Bone marrow (tissue), 2 donors: ENCODE measurements around the gene SLC26A1.
A peak's percentile ranks its signal among the peaks of the same experiment; 100 is the strongest.
"Not testable (repeated sequence)": the region's sequence is repeated elsewhere in the genome, so short reads cannot be mapped to it uniquely, and the experiment has no call there.

Experiments used
- DNase-seq, 2 donors: peaks; one replicate each; lab custom pipeline; 2025; lab: John Stamatoyannopoulos, UW

The SLC26A1 gene

GRCh38 chr4:1013225-1014073 lies 20.2 kb upstream of the SLC26A1 start:
- DNase-seq = no peak

DNA sequence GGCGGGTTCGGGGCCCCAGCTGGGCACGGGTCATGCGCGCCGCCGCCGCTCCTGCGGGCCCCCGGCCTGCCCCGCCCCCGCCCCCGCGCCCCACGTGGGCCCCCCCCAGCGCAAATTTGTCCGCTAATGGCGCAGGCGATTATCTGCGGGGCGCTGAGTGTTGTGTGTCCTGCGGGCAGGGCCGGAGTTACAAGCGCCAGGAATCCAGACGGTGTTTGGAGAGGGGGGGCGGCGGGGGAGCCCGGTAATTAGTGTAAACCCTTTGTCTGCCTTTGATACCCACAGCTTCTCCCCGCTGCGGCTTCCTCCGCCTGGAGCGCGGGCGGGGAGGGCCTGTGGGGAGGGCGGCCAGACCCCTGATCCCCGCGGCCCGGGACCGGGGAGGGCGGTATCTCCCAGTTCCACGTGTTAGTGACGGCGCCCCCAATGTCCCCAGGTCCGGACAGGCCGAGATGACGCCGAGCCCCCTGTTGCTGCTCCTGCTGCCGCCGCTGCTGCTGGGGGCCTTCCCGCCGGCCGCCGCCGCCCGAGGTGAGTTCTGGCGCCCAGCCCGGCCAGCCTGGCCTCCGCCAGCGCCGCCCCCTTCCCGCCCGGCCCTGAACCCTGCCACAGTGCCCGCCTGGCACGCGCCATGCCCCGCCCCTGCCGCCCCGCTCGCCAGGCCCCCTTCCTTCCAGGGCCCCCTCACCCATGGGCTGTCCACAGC lies 19.0 kb upstream of the SLC26A1 start:
- no peak for DNase-seq

GRCh38 chr4:1011666-1012033 lies 18.4 kb upstream of the SLC26A1 start:
- no peak for DNase-seq

DNA sequence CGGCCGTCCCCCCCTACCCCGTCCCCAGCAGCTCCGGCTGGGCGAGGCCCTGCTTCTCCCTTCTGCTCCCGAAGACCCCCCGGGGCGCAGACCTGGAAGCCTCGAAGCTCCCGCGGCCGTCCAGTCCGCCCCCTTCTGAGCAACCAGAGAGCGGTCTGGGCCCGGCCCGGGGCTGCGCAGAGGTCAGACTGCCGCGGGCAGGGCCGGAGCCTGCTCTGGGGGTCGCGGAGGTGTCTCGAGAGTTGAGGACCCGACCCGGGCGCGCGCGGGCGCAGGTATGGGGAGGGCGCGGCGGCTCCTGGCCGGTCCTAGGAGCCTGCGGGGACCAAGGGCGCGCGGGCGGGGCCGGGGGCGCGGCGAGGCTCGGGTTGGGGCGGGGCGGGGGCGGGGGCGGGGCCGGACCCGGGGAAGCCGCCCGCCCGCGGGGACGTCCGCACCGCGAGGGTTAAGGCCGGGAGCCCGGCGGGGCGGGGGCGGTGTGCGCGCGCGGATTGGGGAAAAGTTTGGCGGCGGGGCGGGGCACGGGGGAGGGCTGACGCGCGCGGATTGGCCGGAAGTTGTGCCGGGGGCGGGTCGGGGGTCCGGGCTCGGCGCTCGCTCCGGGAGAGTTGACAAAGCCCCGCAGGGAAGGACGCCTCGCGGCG lies 17.9 kb upstream of the SLC26A1 start, which contains the start of gene FGFRL1:
TSS of gene FGFRL1 (plus strand) at position 605 of the 644 bp plus-strand sequence. CDS start 860 bp downstream, outside the sequence.
- DNase-seq = peak; percentile 52 to 86

GRCh38 chr4:1010395-1011021 lies 17.3 kb upstream of the SLC26A1 start:
- peak; percentile 18 to 62 for DNase-seq

DNA sequence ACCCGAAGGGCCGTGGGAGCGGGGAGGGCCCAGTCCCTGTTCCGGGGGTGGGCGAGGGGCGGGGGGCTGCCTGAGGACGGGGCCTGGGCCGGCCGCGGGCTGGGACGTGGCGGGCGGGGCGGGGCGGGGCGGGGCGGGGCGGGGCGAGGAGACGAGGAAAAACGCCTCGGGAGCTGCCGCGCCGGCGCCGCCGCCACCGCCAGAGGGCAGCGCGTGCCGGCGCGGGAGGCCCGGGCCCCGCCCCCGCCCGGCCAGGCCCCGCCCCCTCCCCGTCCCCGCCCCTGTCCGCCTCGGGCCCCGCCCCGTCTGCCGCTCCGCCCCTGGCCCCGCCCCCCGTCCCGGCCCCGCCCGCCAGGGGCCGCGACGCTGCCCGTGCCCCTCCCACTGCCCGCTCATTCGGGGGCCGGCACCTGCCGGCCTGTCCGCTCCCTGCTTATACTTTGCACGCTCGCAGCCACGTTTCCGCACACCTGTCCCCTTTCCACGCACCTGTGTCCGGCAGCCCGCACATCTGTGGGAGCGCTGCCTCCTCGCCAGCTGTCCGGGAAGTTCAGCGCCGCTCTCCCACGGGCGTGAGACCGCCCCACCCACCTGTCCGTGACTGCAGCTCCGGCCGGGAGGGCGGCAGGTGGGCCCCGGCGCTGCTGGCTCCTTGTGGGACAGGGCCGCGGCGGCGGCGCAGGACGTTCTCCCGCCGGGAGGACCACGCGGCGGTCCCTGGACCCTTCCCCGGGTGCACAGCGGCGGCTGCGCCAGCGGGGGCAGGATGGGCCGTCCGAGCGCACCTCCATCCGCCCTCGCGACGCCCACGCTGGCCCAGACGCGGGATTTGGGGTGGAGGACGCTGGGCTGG lies 16.6 kb upstream of the SLC26A1 start:
- peak; percentile 28 to 66 for DNase-seq

GRCh38 chr4:1008840-1009541 lies 15.8 kb upstream of the SLC26A1 start:
- peak in 1 of 2 donors; percentile 57 for DNase-seq

- DNase-seq = no peak
Observed at GRCh38 chr4:1006856-1007255, 13.7 kb upstream of the SLC26A1 start.

GRCh38 chr4:1004557-1005485 lies 11.6 kb upstream of the SLC26A1 start:
- no peak for DNase-seq

GRCh38 chr4:1004071-1004418 lies 10.8 kb upstream of the SLC26A1 start:
- DNase-seq = no peak

DNA sequence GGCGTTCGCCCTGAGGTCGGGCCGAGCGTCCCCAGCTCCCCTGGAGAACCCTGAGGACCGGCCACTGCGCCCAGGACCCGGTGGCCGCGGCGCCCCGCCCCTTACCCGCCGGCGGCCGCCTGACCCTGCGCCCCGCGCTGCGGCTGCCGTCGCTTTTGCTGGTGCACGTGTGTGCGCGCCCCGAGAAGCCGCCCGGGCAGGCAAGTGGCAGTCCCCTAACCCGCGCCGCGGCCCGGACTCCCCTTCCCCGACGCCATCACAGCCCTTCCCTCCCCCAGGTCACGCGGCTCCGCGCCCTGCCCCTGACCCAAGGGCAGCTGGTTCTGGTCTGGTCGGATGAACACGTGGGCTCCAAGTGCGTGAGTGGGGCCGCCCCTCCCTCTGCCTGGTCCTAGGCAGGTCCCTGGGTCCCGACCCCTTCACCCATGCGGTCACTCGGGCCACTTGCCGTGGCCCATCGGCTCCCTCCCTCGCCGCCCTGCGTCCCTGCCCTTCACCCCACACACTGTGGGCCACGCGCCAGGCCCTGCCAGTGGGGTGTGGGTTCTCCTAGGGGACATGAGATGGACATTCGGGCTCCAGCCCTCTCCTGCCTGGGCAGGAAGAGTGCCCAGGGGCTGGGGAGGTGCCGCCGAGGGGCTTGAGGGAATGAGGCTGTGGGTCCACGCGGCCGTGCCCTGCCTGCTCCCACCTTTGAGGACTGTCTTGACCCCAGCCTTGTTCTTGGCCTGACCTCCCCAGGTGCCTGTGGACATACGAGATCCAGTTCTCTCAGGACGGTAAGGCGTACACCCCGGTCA lies 10.3 kb upstream of the SLC26A1 start:
- DNase-seq = no peak

DNA sequence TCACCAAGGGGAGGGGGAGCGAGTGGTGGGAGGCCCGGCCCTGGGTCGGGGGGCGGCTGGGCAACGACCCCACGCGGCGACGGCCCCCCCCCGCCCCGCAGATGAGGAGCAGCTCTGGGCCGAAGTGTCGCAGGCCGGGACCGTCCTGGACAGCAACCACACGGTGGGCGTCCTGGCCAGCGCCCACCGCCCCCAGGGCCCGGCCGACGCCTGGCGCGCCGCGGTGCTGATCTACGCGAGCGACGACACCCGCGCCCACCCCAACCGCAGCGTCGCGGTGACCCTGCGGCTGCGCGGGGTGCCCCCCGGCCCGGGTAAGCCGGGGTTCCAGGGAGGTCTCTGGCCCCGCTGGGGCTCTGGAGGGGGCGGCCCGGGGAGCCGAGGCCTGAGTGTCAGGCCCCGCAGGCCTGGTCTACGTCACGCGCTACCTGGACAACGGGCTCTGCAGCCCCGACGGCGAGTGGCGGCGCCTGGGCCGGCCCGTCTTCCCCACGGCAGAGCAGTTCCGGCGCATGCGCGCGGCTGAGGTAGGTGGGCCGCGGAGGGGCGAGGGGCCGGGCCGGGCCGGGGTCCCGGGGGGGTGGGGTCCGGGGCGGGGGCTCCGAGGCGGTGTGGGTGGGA lies 9.5 kb upstream of the SLC26A1 start:
- no peak for DNase-seq

- DNase-seq = no peak
Observed at GRCh38 chr4:1002131-1002630, 9.0 kb upstream of the SLC26A1 start.

- DNase-seq = no peak
Observed at GRCh38 chr4:1001561-1002130, 8.4 kb upstream of the SLC26A1 start.

GRCh38 chr4:1000686-1001260 lies 7.6 kb upstream of the SLC26A1 start:
- DNase-seq = no peak

GRCh38 chr4:999882-1000425 lies 6.8 kb upstream of the SLC26A1 start:
- DNase-seq = no peak

DNA sequence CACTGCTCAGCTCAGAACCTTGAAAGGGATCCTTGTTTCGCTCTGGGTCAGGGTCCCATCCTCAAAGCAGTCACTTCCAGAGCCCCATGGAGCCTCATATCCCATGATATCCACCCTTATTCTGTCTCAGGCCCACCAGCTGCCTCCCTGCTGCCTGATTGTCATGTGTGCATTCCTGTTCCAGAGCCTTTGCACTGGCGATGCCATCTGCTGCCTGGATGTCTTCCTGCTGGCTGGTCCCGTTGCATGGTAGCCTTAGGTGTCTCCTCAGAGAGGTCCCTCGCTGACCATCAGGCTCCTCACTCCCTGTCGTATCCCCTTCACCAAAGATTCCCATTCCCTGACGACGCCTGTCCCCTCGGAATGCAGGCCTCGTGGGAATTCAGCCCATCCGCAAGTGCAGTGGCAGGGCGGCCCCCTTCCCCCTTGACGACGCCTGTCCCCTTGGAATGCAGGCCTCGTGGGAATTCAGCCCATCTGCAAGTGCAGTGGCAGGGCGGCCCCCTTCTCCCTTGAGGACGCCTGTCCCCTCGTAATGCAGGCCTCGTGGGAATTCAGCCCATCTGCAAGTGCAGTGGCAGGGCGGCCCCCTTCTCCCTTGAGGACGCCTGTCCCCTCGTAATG lies 6.1 kb upstream of the SLC26A1 start:
- not testable (repeated sequence) for DNase-seq
